Peyer's patch (tissue), 4 donors: Measurements from ENCODE around the gene TFAP2B.

ENCODE experiments used
- CTCF ChIP-seq, 6 experiments: fragments of 450-650 bp in 4 of 6; fragments of 200-600 bp in 2 of 6; sonication (generic) in 1 of 6; IDR thresholded peaks; one replicate each; pipeline ENCODE4 v1.5.1; 2017 to 2019; ENCODE audit warnings: antibody characterized with exemption in 6 of 6, mild to moderate bottlenecking in 3 of 6, moderate library complexity in 1 of 6
- POLR2A ChIP-seq, 2 donors: fragments of 450-650 bp; IDR thresholded peaks; one replicate each; pipeline ENCODE4 v1.5.1; 2017; ENCODE audit warnings: antibody characterized with exemption in 2 of 2, mild to moderate bottlenecking in 2 of 2, moderate library complexity in 2 of 2

GRCh38 chr6:50864601-50865000 lies 45.9 kb downstream of the TFAP2B start:
- TF ChIP-seq CTCF (IDR thresholded peaks at IDR 0.05) (no peak), POLR2A (IDR thresholded peaks at IDR 0.05) (no peak)
